Measurements from ENCODE around the gene MACO1. TPM values are rescaled to one million over a fixed set of nuclear protein-coding genes. Genes with fewer than 3 reads are reported as not detected.

MACO1 gene
- total RNA-seq, 1 donor = 19.9 TPM

DNA sequence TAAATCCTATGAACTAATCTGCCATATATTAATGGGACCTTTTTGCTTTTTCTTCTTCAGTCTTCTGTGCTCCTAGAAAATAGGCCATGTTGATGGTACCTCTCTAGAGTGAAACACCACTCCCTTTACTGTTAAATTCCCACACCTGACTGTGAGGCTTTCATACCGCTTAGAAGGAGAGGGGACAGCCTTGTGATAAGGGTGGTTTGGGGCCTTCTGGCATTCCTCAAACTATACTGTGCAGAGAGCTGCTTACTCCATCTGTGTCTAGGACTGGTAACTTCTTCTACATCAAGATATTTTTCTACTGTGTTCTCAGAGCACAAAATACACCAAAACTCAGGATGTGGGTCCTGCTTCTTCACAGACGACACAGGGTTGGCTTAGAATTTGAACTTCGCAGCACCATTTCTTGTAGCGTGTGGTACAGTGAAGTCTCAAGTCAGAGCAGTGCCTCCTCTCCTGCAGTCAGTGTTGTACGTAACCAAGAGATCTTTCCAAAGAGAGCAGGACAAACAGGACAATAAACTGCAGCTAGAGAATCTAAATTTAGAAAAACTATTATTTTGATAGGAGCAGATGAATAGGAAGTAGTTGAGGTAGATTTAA, 43.8 kb downstream of the MACO1 start:
- DNase-seq (ENCODE audit: low read depth) = no peak
- no peak for TF ChIP-seq CTCF (IDR thresholded peaks at IDR 0.05; ENCODE audit: insufficient read depth, low read depth, low read length)

GRCh38 chr1:25476186-25477097, 45.7 kb downstream of the MACO1 start:
- H3K4me3 ChIP-seq (ENCODE audit: low read depth, low read length) = no peak overlapping the region
- TF ChIP-seq CTCF (IDR thresholded peaks at IDR 0.05; ENCODE audit: insufficient read depth, low read depth, low read length) = no peak
- peak; percentile 22 for DNase-seq (ENCODE audit: low read depth)

More for the DNA sequence above, 43.8 kb downstream of the MACO1 start:
- no peak overlapping the region for H3K4me3 ChIP-seq (ENCODE audit: low read depth, low read length)

DNA sequence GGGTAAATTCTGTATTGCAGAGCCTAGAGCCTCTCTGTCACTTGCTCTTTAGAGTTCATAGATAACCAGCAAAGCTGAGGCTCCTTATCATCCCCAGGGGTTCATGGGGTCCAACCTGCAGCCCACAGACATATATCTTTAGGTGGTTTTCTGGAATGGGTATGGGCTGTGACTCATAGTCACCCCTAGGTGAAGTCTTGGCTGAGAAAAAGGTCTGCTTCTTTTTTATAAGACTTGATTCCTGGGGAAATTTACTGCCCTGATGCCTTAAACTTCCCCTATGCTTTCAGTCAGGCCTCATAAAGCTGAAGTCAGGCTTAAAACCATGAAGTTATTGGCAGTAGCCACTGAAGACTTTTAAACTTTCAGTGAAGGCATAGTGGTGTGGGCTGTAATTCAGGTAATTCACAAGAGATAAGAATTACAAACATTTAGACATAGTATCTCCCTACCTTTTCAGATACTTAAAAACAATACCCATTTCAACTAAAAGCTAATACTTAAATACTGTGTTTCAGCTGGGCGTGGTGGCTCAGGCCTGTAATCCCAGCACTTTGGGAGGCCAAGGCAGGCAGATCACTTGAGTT, 46.8 kb downstream of the MACO1 start:
- H3K4me3 ChIP-seq (ENCODE audit: low read depth, low read length) = no peak overlapping the region
- no peak for TF ChIP-seq CTCF (IDR thresholded peaks at IDR 0.05; ENCODE audit: insufficient read depth, low read depth, low read length)
- peak; percentile 35 for DNase-seq (ENCODE audit: low read depth)

DNA sequence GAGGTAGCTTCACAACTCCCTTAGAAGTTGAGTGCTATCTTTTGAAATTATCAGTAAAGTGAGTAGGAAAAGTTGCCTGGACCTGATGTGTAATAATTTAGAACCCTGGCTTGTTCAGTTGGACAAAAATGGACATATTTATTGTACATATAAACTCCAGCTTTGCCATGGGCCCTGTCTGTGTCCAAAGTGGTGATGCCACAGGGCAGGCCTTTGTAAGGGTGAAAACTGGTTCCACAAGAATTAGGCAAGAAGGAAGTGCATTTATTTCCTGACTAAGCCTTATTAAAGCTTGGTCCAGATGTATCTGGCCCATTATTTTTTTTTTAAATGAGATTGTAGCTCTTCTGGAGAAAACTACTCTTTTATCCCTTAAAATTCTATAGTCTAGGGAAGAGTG, 47.9 kb downstream of the MACO1 start:
- no peak for TF ChIP-seq CTCF (IDR thresholded peaks at IDR 0.05; ENCODE audit: insufficient read depth, low read depth, low read length)
- no peak overlapping the region for H3K4me3 ChIP-seq (ENCODE audit: low read depth, low read length)
- DNase-seq (ENCODE audit: low read depth) = no peak

GRCh38 chr1:25481625-25482024, 50.9 kb downstream of the MACO1 start:
- no peak for TF ChIP-seq CTCF (IDR thresholded peaks at IDR 0.05; ENCODE audit: insufficient read depth, low read depth, low read length)

GRCh38 chr1:25482211-25482610, 51.5 kb downstream of the MACO1 start:
- TF ChIP-seq CTCF (IDR thresholded peaks at IDR 0.05; ENCODE audit: insufficient read depth, low read depth, low read length) = no peak
- H3K4me3 ChIP-seq (ENCODE audit: low read depth, low read length) = no peak overlapping the region
- DNase-seq (ENCODE audit: low read depth) = no peak

More at GRCh38 chr1:25481625-25482024, 50.9 kb downstream of the MACO1 start:
- DNase-seq (ENCODE audit: low read depth) = no peak
- no peak overlapping the region for H3K4me3 ChIP-seq (ENCODE audit: low read depth, low read length)

All from fibroblast of villous mesenchyme (primary cell).